Stimulated activated CD8-positive, alpha-beta memory T cell treated with anti-CD3 and anti-CD28 coated beads, Interleukin-2, amount 100 ng/mL, for 1 hour (primary cell): Measurements from ENCODE around the gene CYB5R2.

Source experiments
- DNase-seq, 2 donors: peaks; one replicate each; pipeline ENCODE4 v3.0.0-alpha.2; 2020; ENCODE audit warnings: low read depth in 2 of 2

Gene CYB5R2

DNA sequence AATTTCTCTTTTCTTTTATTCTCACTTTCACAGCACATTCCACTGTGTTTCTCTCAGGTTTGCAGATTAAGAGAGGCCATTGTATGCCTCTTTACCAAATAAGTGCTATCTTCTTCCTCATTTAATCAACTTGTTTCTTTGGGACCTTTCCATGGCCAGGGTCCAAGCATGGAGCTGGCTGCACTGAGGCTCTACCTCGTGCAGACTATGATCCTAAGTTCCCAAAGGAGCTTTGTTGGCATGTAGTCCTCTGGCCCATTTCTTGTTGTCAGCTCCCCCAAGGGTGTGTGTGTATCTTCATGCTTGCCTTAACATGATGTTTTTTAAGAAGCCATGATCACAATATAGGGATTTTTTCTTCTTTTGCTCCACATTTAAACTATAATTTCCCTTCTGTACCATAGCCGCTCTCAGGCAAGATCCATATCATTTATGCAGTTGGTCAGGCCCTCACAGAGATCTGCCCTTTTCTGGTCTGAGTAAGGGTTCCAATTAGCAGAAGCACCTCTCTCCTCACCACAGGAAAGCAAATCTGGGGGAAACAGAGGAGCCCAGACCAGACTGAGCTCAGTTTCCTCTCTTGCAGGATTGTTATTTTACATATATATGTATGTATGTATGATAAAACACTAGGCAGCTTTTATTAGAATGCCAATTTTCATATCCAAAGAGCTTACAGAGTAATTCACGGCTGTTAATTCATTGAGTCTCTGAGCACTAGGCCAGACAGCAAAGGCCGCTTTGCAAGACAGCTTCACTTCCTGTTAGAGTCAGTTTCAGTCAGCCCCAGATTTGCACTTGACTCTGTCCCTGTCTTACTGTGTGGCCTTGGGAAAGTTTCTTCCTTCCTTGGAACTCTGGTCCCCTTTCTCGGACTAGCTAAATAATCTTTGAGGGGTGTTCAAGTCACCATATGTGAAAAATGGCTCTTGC lies 34.3 kb downstream of the CYB5R2 start:
- no peak for DNase-seq

DNA sequence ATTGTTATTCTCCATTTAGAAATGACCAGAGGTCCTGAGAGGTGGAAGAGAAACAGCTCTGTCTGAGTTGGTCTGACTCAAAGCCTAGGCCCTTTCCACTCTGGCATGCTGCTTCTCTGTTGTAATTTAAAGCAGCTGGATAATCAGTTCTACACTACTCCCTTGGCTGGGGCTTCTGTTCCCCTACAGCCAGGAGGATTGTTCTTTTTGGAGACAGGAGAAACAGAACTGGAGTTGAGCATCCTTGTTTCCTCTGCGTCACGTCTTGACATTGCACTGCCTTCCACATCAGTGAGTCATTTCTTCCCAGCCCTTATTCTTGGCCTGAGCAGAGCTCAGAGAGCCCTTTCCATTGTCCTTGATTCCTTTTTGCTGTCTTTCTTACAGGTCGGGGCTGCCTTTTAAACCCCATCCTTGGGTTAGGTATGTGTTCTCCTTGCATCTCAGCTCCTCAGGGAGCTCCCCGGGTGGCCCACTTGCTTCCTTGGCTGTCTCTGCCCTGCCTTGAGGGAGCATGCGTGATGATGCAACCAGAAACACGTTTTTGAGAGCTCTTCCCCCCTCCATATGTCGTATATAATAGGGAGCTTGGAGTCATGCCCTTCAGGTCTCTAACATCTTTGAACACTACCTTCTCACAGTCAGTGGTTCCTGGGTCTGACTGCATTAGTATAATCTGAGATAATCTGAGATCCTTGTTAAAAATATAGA lies 35.7 kb downstream of the CYB5R2 start:
- no peak for DNase-seq

DNA sequence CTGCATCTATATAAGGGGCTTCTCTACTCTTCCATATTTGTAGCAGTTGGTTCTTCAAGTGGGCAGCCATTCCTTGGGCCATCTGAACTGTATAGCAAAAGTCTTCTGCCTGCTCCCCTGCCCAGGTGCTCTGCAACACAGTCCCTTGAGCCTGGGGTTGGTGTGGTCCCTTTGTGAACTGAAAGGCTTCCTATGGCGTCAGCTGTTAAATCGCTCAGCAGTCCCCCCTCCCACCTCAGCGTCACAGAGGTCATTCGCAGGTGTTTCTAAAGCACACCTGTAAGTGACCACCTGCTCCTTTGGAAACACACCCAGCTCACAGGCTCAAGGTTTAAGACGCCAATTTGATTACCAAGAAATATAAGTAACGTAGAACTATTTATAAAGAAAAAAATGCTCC lies 37.0 kb downstream of the CYB5R2 start:
- no peak for DNase-seq

DNA sequence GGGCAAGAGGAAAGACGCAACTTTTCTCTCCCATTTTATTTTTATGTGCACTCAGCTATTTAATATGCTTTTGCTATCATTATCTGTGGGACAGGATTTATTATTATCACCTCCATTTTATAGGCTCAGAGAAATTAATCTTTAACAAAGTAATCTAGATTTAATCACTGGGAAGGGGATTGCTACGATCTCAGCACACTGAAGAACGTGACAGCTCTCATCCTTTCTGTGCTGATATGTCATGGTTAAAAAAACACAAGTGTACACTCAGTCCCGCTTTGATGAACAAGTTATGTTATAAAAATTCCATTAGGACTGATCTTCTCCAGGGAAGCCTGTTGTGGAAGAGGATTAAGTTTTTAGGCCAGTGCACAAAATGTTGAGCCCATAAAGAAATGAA lies 37.6 kb downstream of the CYB5R2 start:
- DNase-seq, result no peak

DNA sequence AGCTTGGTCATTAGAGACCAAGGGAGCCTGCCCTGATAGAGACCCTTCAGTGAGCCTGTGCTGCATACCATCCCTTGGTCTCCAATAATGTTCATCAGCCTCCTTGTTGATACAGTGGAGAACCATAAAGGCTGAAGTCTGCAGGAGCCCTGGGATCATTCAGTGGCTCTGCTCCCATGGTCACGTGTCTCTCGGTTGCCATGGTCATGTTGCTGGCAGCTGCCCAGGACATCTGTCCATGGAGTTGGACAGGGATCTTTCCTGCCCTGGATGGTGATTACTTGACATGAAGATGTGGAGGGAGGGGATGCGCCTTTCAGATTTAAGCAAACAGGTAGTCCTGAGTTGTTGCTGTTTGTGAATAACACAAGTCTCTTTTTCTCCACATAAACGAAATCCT lies 38.2 kb downstream of the CYB5R2 start:
- no peak for DNase-seq

DNA sequence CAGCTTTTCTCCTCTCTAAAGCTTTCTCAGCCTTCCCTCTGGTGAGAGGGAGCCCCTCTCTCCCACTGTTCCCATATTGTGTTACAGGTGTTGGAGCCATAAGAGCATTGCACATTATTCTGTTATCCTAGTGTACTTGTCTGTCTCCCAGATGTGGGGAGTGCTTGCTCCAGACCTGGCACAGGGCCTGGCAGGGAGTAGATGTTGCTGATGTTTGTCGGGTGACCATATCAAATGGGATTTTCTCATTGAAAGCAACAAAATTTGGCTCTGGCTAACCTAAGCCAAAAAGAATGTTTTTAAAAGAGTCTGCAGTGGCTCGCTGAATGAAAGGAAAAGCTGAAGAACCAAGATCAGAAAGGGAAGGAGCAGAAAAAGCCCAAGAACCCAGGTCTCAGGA lies 41.1 kb downstream of the CYB5R2 start:
- DNase-seq, result no peak

DNA sequence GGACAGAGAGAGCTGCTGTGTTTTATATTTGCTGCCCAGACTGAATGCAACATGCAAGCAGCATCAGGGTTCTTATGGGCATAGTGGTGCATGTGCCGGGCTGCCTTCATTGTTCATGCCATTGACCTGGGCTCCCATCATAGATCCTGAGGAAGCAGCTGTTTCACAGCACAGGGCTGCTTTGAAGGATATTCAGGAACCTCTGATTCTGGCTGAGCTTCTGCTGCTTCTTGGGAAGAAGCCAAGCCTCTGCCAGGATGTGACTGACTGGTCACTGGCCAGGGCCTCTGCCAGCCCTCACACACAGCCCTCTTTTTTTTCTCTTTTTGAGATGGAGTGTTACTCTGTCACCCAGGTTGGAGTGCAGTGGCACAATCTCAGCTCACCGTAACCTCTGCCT lies 43.3 kb downstream of the CYB5R2 start:
- no peak for DNase-seq

DNA sequence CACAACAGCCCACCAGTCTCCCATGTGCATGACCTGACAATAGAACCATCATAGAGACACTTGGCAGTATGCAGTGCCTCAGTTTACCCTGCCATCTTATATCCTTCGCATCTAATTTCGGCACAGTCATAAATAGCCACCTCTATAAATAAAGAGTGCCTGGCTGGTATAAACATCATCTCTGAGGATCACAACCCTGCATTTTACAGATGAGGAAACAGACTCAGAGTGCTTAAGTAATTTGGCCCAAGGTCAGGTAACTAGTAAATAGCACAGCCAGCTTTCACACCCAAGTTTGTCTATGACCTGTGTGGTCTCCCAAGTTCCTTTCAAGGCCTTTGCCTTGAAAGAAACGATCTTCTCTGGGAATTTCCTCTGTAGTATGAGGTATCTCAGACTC lies 44.6 kb downstream of the CYB5R2 start:
- DNase-seq, result no peak

DNA sequence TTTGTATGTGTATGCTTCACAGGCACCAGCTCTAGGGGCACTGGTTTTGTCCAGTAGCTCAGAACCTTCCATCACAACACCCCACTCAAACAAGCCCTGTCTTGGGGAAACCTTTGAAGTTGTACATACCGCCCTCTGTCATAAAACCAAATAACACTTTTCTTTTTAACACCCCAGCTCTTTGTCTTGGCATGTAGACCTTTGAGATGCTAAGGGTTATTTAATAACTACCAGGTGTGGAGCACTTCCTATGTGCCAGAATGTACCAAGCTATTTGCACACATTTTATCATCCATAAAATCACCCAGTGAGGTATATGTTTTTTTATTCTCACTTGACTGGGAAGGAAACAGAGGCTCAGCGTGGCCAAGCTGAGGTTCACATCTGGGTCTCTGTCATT lies 50.6 kb downstream of the CYB5R2 start:
- DNase-seq, result no peak

DNA sequence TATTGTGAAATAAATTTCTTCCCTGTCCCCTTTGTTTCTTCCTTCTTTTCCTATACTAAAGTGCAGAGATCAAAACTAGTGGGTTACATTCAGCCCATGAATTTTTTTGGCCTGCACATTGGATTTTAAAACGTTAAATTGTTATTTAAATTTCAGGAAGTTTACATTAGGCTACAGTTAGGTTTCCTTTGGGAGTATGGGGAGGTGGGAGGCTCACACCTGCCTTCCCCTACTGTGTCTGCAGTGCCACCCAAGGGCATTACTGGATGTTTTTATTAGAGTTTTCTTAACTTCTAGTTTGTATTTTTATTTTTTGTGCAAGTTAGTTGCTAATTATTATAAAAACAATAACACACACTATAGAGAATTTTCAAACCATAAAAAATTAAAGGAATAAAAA lies 51.7 kb downstream of the CYB5R2 start:
- DNase-seq, result no peak

DNA sequence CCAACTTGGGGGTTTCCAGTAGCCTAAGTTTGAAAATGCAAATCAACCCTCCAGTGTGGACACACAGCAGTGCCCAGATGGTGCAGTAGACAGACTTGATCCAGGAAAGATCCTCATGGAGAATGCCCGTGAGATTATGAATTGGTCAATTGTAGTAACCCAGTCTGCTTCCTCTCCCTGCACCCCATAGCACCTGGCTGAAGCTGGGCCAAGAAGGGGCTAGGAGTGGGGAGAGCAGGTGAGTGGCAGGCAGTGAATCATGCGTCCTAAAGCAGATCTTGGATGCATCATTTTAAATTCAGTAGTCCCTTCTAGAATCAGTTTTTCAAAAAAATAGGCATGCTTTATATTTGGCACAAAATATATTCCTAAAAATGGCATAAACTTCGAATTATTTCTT lies 52.2 kb downstream of the CYB5R2 start:
- no peak for DNase-seq

DNA sequence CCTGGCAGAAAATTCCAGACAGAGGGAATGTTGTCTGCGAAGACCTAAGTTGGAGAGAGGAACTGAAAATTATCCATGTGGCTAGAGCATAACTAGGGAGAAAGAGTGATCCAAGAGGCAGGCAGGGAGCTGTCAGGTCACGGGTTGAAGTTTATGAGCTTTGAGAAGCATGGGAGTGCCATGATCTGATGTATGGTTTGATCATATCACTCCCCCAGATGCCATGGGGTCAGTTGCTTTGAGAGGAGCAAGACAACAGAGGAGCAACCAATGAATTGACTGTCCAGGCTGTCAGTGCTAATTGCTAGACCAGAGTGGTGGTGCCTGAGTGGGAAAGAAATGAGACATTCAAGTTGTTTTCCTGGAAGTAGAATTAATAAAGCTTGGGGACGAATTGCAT lies 54.0 kb downstream of the CYB5R2 start:
- DNase-seq, result no peak

DNA sequence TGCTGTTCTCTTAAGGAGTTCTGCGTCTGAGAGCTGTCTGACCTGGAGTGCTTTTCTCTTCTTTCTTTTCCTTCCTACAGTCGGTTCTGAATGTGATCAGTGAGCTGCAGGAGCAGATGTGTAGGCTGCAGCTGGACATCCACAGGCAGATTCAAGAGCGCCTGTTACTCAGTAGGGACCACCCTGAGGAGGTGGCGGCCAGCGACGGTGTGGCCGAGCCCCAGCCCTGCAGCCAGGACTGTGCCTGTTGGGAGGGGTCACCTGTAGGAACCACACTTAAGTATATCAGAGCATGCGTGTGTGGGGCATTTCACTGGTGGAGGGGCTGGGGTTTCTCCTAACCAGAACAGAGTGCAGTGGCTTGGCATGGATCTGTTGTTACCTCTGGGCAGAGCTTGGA lies 56.3 kb downstream of the CYB5R2 start:
- no peak for DNase-seq
